DMS153 (cell line): ENCODE data around the gene LDB3.

Experiments
- DNase-seq: peaks from one replicate; lab custom pipeline; 2025; lab: John Stamatoyannopoulos, UW

The LDB3 gene

GRCh38 chr10:86664341-86665217 lies 3.7 kb upstream of the LDB3 start:
- no peak for DNase-seq

DNA sequence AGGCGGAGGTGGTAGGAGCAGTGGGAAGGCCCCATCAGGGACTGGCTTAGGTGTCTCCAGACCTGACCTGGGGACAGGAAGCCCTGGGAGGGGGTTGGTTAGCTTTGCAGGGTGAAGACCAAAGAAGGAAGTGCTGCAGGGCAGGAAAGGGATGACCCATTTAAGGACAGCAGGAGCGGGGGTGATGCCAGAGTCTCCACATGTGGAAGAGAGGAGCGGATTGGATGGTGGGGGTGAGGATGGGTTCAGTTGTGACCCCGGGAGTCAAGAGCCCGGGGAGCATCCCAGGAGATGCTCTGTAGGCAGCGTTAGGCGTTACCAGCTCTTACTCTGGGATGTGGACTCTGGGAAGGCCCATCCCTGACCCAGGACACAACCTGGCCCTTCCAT lies 3.1 kb upstream of the LDB3 start:
- DNase-seq: no peak

DNA sequence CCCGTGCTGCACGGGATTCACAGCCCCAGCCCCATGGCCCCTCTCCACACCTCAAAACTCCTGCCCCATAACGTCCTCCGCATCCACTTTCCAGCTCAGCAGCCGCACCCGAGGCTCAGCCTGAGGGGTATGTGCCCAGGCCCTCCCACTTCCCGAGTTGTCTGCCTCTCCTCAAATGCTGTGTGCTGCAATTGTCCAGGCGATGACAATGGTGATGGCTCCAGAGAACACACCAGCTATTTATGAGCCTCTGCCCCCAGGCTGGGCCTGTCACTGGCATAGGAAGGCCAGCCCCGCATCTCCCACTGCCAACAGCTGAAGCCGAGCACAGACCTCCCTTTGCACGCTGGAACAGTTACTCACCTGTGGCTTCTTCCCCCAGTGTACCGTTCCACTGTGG lies 2.4 kb upstream of the LDB3 start:
- no peak for DNase-seq

- DNase-seq: peak; percentile 53
Measured at GRCh38 chr10:86666538-86666937, 1.8 kb upstream of the LDB3 start.

- DNase-seq: no peak
Measured at GRCh38 chr10:86667421-86668181, 710 bp upstream of the LDB3 start.

DNA sequence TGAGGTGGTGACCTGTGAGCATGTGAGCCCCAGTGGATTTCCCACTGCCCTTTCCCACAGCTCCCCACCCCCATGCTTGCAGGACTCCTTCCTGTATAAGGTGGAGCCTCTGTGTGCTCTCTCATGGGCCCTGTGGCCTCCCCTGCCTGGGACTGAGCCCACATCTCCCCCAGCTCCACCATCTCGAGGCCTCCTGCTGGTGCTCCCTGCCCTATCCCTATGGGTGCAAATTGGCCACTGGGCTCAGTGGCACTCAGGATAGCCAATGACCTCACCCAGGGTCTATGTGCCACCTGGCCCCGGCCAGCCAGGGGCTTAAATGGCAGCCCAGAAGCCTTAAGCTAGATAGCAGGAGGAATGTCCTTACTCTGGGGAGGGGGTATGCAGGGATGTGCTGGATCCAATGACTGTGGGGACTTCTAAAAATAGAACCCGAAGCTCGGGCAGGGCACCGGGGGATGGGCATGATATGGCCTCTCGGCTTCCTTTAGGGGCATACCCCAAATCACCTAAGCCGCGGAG lies 2.0 kb downstream of the LDB3 start:
- no peak for DNase-seq

DNA sequence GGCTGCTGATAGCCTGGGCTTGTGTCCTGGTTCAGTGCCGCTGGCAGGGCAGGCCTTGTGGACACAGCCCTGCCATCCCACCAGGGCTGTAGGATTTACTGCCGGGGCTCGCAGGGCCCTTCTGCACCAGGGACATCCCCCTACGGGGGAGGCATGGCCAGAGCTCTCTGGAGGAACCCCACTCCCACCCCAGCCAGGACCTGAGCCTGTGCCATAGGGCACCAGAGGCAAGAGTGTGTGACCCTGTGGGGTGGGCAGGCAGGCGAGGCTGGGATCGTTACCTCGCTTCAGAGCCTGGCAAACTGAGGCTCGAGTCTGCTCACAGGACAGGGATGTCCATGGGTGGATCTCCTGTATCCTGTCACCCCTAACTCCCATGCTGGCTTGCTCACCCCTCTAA lies 2.6 kb downstream of the LDB3 start:
- no peak for DNase-seq

DNA sequence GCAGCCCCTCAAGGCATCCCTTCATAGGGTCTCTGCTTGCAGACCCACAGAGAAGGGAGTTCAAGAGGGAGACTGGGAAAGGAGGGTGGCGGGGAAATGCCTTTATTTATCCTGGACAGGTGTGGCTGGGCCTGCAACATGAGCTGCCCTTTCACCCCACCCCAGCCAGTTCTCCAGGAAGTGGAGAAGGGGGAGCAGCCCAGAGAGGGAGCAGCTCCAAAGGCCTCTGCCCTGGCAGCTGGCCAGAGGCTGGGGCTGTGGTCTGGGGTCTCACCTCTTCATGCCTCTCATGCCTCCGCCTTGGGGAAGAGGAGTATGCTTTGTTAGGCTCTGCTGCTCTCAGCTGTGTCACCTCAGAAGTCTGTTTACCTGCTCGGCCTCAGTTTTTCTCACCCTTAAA lies 3.1 kb downstream of the LDB3 start:
- peak; percentile 8 for DNase-seq

GRCh38 chr10:86671985-86672710 lies 3.8 kb downstream of the LDB3 start:
- no peak for DNase-seq

GRCh38 chr10:86673216-86673826 lies 5.0 kb downstream of the LDB3 start:
- no peak for DNase-seq

GRCh38 chr10:86673827-86674581 lies 5.7 kb downstream of the LDB3 start:
- DNase-seq: peak; percentile 47

DNA sequence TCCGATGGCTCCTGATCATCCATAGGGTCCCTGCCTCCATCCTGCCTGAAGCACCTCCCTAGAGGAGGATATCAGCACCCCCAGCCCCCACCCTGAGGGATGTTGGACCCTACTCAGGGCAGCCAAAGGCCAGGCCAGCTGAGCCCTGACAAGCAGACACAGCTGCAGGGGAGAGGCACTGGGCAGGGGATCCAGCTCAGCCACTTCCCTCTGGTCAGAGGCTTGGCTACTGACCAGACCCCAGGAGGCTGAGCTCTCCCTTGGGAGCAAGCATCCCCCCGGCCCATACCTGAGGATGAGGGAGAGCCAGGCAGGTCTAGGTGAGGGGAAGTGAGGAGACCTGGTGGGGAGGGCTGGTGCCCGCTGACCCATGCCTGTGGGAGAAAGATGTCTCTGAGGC lies 6.6 kb downstream of the LDB3 start:
- DNase-seq: no peak

- no peak for DNase-seq
Measured at GRCh38 chr10:86677374-86677773, 9.1 kb downstream of the LDB3 start.

DNA sequence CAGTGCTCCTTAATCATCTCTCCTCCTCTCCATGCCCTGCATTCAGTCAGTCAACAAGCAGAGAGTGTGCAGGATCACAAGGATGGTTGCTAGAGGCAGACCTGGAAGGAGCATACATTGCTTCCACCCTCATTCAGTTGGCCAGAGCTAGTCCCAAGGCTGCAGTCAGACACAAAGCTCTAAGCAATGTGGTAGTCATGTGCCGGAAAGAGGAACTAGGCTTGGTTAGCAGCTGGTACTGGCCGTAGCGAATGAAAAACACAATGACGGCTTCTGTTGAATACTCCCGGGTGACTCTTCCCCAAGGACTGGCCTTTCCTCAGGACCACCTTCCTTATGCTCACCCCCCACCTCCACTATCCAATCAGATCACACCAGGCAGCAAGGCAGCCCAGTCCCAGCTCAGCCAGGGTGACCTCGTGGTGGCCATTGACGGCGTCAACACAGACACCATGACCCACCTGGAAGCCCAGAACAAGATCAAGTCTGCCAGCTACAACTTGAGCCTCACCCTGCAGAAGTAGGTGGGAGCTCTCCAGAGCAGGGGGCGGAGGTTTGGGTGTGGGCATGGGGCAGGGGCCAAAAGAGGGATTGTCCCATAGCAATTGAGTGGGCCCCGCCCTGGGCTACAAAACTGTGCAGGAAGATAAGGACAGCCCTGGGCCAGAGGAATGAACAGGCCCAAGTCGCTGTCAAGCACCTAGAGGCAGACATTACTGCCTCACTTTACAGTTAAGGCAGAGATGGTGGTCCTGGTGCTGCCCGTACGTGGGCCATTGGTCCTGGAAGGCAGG lies 10.9 kb downstream of the LDB3 start:
- no peak for DNase-seq

GRCh38 chr10:86681047-86681446 lies 12.7 kb downstream of the LDB3 start:
- DNase-seq: no peak

DNA sequence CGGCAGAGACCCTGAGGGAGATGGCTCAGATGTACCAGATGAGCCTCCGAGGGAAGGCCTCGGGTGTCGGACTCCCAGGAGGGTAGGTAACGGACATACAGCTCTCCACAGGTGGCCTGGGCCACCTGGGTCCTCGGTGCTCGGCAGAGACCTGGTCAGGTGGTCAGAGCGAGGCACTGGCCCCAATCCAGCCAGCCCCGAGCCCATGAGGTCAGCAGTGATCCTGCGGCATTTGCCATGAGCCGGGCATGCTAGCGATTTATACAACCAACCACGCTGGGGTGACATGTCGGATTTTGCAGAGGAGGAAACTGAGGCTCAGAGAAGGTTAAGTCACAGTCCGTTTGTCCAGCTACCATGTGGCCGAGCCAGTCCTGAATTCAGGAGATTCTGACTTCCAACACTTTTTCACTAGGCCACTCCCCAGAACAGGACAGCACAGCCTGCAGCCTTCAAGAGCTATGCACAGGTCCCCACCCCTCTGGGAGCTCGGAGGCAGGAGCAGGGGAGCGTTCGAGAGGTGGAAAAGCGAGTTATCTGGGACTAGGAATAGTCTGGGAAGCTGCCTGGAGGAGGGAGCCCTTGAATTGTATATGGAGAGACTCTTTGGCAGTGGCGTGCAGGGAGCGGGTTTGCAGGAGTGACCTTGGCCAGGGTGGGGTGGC lies 13.5 kb downstream of the LDB3 start:
- no peak for DNase-seq

- no peak for DNase-seq
Measured at GRCh38 chr10:86682675-86683074, 14.4 kb downstream of the LDB3 start.

- no peak for DNase-seq
Measured at GRCh38 chr10:86684331-86685097, 16.2 kb downstream of the LDB3 start.

GRCh38 chr10:86685416-86685815 lies 17.1 kb downstream of the LDB3 start:
- no peak for DNase-seq
